Endothelial cell (in vitro differentiated cells): Measurements from ENCODE around the gene HTT. TPM values are rescaled to one million over a fixed set of nuclear protein-coding genes. Genes with fewer than 3 reads are reported as not detected.

Experiments
- DNase-seq: peaks from one replicate; pipeline ENCODE4 v3.0.0; 2021; ENCODE audit warnings: low spot score
- H3K27ac Mint-ChIP-seq: one replicate; pipeline ENCODE4 v1.8.0; 2021; ENCODE audit warnings: mixed read lengths, inconsistent platforms; ENCODE audit not compliant: unreplicated experiment
- H3K27me3 Mint-ChIP-seq: one replicate; pipeline ENCODE4 v1.8.0; 2021; ENCODE audit warnings: mild to moderate bottlenecking, moderate library complexity, mixed read lengths, inconsistent platforms; ENCODE audit not compliant: unreplicated experiment
- H3K36me3 Mint-ChIP-seq: one replicate; pipeline ENCODE4 v1.8.0; 2021; ENCODE audit warnings: mild to moderate bottlenecking, low read depth, mixed read lengths, inconsistent platforms; ENCODE audit not compliant: unreplicated experiment
- H3K4me1 Mint-ChIP-seq: one replicate; pipeline ENCODE4 v1.8.0; 2021; ENCODE audit warnings: mild to moderate bottlenecking, mixed read lengths, inconsistent platforms; ENCODE audit not compliant: unreplicated experiment
- H3K4me3 Mint-ChIP-seq: one replicate; pipeline ENCODE4 v1.8.0; 2021; ENCODE audit warnings: mild to moderate bottlenecking, mixed read lengths, inconsistent platforms; ENCODE audit not compliant: unreplicated experiment
- H3K9me3 Mint-ChIP-seq: one replicate; pipeline ENCODE4 v1.8.0; 2021; ENCODE audit warnings: mixed read lengths, inconsistent platforms; ENCODE audit not compliant: unreplicated experiment
- CTCF ChIP-seq: fragments of 200-600 bp; sonication (generic); IDR thresholded peaks from one replicate; pipeline ENCODE4 v1.5.0; 2021; ENCODE audit warnings: antibody characterized with exemption; ENCODE audit not compliant: unreplicated experiment
- total RNA-seq: library from RNA; stranded (reverse); fragmentation: NEBNext Ultra II Directional; extraction: Animal tissue kit (Norgen Biotek cat#: 25700); gene quantifications from one replicate; pipeline ENCODE4 v1.2.1, GENCODE V29; 2021; ENCODE audit not compliant: unreplicated experiment

Gene HTT
- total RNA-seq, 1 donor from 2014 or later: 62.4 TPM

GRCh38 chr4:3239998-3240920 is 165.8 kb downstream of the HTT start:
- Mint-ChIP-seq H3K4me1 (no peaks in the 10 kb centered on the region), H3K9me3 (no peaks in the 10 kb centered on the region), H3K4me3 (no peak overlapping the region), H3K27me3 (peaks cover 12% of the 10 kb centered on the region), H3K27ac (no peak overlapping the region), H3K36me3 (peaks cover 31% of the 10 kb centered on the region)
- no peak for TF ChIP-seq CTCF
- DNase-seq: no peak

GRCh38 chr4:3240936-3241522 is 166.5 kb downstream of the HTT start:
- H3K27ac Mint-ChIP-seq: no peak overlapping the region

GRCh38 chr4:3241898-3242524 is 167.5 kb downstream of the HTT start:
- no peak for TF ChIP-seq CTCF
- Mint-ChIP-seq H3K36me3 (peaks cover 31% of the 10 kb centered on the region), H3K9me3 (no peaks in the 10 kb centered on the region), H3K4me3 (peak overlapping the region; percentile 44), H3K4me1 (no peaks in the 10 kb centered on the region), H3K27me3 (peaks cover 11% of the 10 kb centered on the region), H3K27ac (peak overlapping the region; percentile 20)
- DNase-seq: no peak

More at GRCh38 chr4:3240936-3241522, 166.5 kb downstream of the HTT start:
- TF ChIP-seq CTCF: no peak
- DNase-seq: no peak
- no peaks in the 10 kb centered on the region for H3K9me3 Mint-ChIP-seq
- peaks cover 31% of the 10 kb centered on the region for H3K36me3 Mint-ChIP-seq
- peaks cover 11% of the 10 kb centered on the region for H3K27me3 Mint-ChIP-seq
- no peak overlapping the region for H3K4me3 Mint-ChIP-seq
- no peaks in the 10 kb centered on the region for H3K4me1 Mint-ChIP-seq

- no peak overlapping the region for H3K4me3 Mint-ChIP-seq
- H3K36me3 Mint-ChIP-seq: peaks cover 25% of the 10 kb centered on the region
- no peaks in the 10 kb centered on the region for H3K9me3 Mint-ChIP-seq
- H3K27ac Mint-ChIP-seq: no peak overlapping the region
- no peak for TF ChIP-seq CTCF
- no peaks in the 10 kb centered on the region for H3K4me1 Mint-ChIP-seq
- DNase-seq: no peak
- peaks cover 3% of the 10 kb centered on the region for H3K27me3 Mint-ChIP-seq
These were observed 168.8 kb downstream of the HTT start for GRCh38 chr4:3243136-3243780.
